Trophoblast cell (in vitro differentiated cells and primary cell): ENCODE results near the gene HMHB1.
A peak's percentile ranks its signal among the peaks of the same experiment; 100 is the strongest.

Source experiments
- DNase-seq, 2 donors: peaks; one replicate each; pipeline ENCODE4 v3.0.0-alpha.2; 2016
- H2AFZ ChIP-seq: 2 replicates; pipeline ENCODE4 v1.6.1; 2013; ENCODE audit warnings: low read length, moderate library complexity, mild to moderate bottlenecking; ENCODE audit not compliant: insufficient read depth, poor library complexity
- H2AK5ac ChIP-seq: 2 replicates; pipeline ENCODE4 v1.6.1; 2013; ENCODE audit warnings: mild to moderate bottlenecking, low read length
- H2BK120ac ChIP-seq: 2 replicates; pipeline ENCODE4 v1.6.1; 2013; ENCODE audit warnings: low read length, mild to moderate bottlenecking, moderate library complexity; ENCODE audit not compliant: insufficient read depth, poor library complexity
- H2BK12ac ChIP-seq: 2 replicates; pipeline ENCODE4 v1.6.1; 2013; ENCODE audit warnings: mild to moderate bottlenecking, low read length, moderate library complexity
- H2BK5ac ChIP-seq: 2 replicates; pipeline ENCODE4 v1.6.1; 2013; ENCODE audit warnings: low read length, low read depth, moderate library complexity, mild to moderate bottlenecking; ENCODE audit not compliant: poor library complexity
- H3K14ac ChIP-seq: 2 replicates; pipeline ENCODE4 v1.6.1; 2013; ENCODE audit warnings: mild to moderate bottlenecking, low read length
- H3K18ac ChIP-seq: 2 replicates; pipeline ENCODE4 v1.6.1; 2013; ENCODE audit warnings: mild to moderate bottlenecking, low read length
- H3K23ac ChIP-seq: 2 replicates; pipeline ENCODE4 v1.6.1; 2013; ENCODE audit warnings: low read length
- H3K27ac ChIP-seq: 2 replicates; pipeline ENCODE4 v1.5.1; 2013; ENCODE audit warnings: low read depth, mild to moderate bottlenecking, inconsistent platforms, low read length, moderate library complexity
- H3K27me3 ChIP-seq: 2 replicates; pipeline ENCODE4 v1.6.1; 2013; ENCODE audit warnings: inconsistent platforms, mild to moderate bottlenecking, low read length, moderate library complexity; ENCODE audit not compliant: insufficient read depth
- H3K36me3 ChIP-seq, 2 experiments: 1 replicate in 1 of 2; 2 replicates in 1 of 2; pipeline ENCODE4 v1.6.1; 2013; ENCODE audit warnings: low read length in 2 of 2, mild to moderate bottlenecking in 2 of 2, moderate library complexity in 1 of 2; ENCODE audit not compliant: insufficient read depth in 2 of 2, control insufficient read depth in 1 of 2
- H3K4ac ChIP-seq: 2 replicates; pipeline ENCODE4 v1.6.1; 2013; ENCODE audit warnings: low read depth, mild to moderate bottlenecking, low read length, moderate library complexity
- H3K4me1 ChIP-seq, 2 experiments: 1 replicate in 1 of 2; 2 replicates in 1 of 2; pipeline ENCODE4 v1.6.1; 2013; ENCODE audit warnings: low read length in 2 of 2, mild to moderate bottlenecking in 2 of 2, moderate library complexity in 1 of 2; ENCODE audit not compliant: insufficient read depth in 2 of 2, control insufficient read depth in 1 of 2
- H3K4me2 ChIP-seq: 2 replicates; pipeline ENCODE4 v1.6.1; 2013; ENCODE audit warnings: inconsistent platforms, mild to moderate bottlenecking, low read length, moderate library complexity
- H3K4me3 ChIP-seq: 2 replicates; pipeline ENCODE4 v1.5.1; 2013; ENCODE audit warnings: mild to moderate bottlenecking, low read depth, low read length, inconsistent platforms
- H3K79me1 ChIP-seq: one replicate; pipeline ENCODE4 v1.6.1; 2013; ENCODE audit warnings: low read length
- H3K79me2 ChIP-seq: 2 replicates; pipeline ENCODE4 v1.6.1; 2013; ENCODE audit warnings: low read length, mild to moderate bottlenecking; ENCODE audit not compliant: control insufficient read depth, insufficient read depth, poor library complexity
- H3K9ac ChIP-seq: 2 replicates; pipeline ENCODE4 v1.6.1; 2013; ENCODE audit warnings: mild to moderate bottlenecking, low read length
- H3K9me3 ChIP-seq: 2 replicates; pipeline ENCODE4 v1.6.1; 2013; ENCODE audit warnings: low read depth, mild to moderate bottlenecking, control low read depth, inconsistent platforms, low read length; ENCODE audit not compliant: insufficient read depth
- H4K12ac ChIP-seq: 2 replicates; pipeline ENCODE4 v1.6.1; 2013; ENCODE audit warnings: low read depth, mild to moderate bottlenecking, low read length, moderate library complexity
- H4K8ac ChIP-seq: 2 replicates; pipeline ENCODE4 v1.6.1; 2013; ENCODE audit warnings: low read depth, mild to moderate bottlenecking, low read length, moderate library complexity
- H4K91ac ChIP-seq: one replicate; pipeline ENCODE4 v1.6.1; 2013; ENCODE audit warnings: low read depth, mild to moderate bottlenecking, low read length, moderate library complexity
- WGBS: extraction: QIAGEN DNeasy Blood & Tissue Kit; methylation state at CpG from one replicate; pipeline ENCODE4 v1.1.7; 2013; ENCODE audit warnings: missing lambda C conversion rate; ENCODE audit not compliant: insufficient read length, insufficient coverage; ENCODE audit errors: extremely low coverage; 5-methylcytosine and 5-hydroxymethylcytosine counted together

Gene HMHB1

GRCh38 chr5:143782588-143783386 lies 29.2 kb upstream of the HMHB1 start:
- no peak overlapping the region for H3K4ac ChIP-seq
- no peaks in the 10 kb centered on the region for H3K27me3 ChIP-seq
- no peak overlapping the region for H3K4me3 ChIP-seq
- no peak overlapping the region for H4K91ac ChIP-seq
- H2AFZ ChIP-seq: no peak overlapping the region
- no peaks in the 10 kb centered on the region for H3K79me2 ChIP-seq
- no peak overlapping the region for H2BK120ac ChIP-seq
- no peak overlapping the region for H3K18ac ChIP-seq
- H3K27ac ChIP-seq: no peak overlapping the region
- no peak overlapping the region for H2BK5ac ChIP-seq
- DNase-seq: no peak
- H2AK5ac ChIP-seq: no peak overlapping the region
- H3K79me1 ChIP-seq: no peaks in the 10 kb centered on the region
- WGBS: no CpG with 5 or more reads among the region's 3 CpGs
- no peak overlapping the region for H4K12ac ChIP-seq
- H3K23ac ChIP-seq: no peak overlapping the region
- no peak overlapping the region for H3K14ac ChIP-seq
- no peak overlapping the region for H2BK12ac ChIP-seq
- no peak overlapping the region for H3K9ac ChIP-seq
- peaks cover 1% of the 10 kb centered on the region for H3K9me3 ChIP-seq
- H3K36me3 ChIP-seq: no peaks in the 10 kb centered on the region
- peaks cover 3 to 8% of the 10 kb centered on the region in 2 experiments for H3K4me1 ChIP-seq
- no peak overlapping the region for H4K8ac ChIP-seq
- H3K4me2 ChIP-seq: peak overlapping the region; percentile 4

GRCh38 chr5:143788401-143788800 lies 23.6 kb upstream of the HMHB1 start:
- no peak overlapping the region for H2AFZ ChIP-seq
- no peak overlapping the region for H3K9ac ChIP-seq
- no peak for DNase-seq
- H3K79me1 ChIP-seq: no peaks in the 10 kb centered on the region
- no peak overlapping the region for H3K27ac ChIP-seq
- no peak overlapping the region for H2BK5ac ChIP-seq
- H2AK5ac ChIP-seq: no peak overlapping the region
- no peaks in the 10 kb centered on the region for H3K36me3 ChIP-seq
- H3K9me3 ChIP-seq: no peaks in the 10 kb centered on the region
- no peak overlapping the region for H3K14ac ChIP-seq
- H4K12ac ChIP-seq: no peak overlapping the region
- H3K27me3 ChIP-seq: no peaks in the 10 kb centered on the region
- no peak overlapping the region for H3K4me2 ChIP-seq
- H3K79me2 ChIP-seq: no peaks in the 10 kb centered on the region
- no peak overlapping the region for H3K4me3 ChIP-seq
- no peaks in the 10 kb centered on the region for H3K4me1 ChIP-seq
- H2BK120ac ChIP-seq: no peak overlapping the region
- H2BK12ac ChIP-seq: no peak overlapping the region
- H4K91ac ChIP-seq: no peak overlapping the region
- WGBS: no CpG with 5 or more reads among the region's 1 CpG
- H3K4ac ChIP-seq: no peak overlapping the region
- H3K18ac ChIP-seq: no peak overlapping the region
- H4K8ac ChIP-seq: no peak overlapping the region
- H3K23ac ChIP-seq: no peak overlapping the region

GRCh38 chr5:143790457-143791112 lies 21.4 kb upstream of the HMHB1 start:
- Histone ChIP-seq H3K79me2 (no peaks in the 10 kb centered on the region), H2BK12ac (no peak overlapping the region)

DNA sequence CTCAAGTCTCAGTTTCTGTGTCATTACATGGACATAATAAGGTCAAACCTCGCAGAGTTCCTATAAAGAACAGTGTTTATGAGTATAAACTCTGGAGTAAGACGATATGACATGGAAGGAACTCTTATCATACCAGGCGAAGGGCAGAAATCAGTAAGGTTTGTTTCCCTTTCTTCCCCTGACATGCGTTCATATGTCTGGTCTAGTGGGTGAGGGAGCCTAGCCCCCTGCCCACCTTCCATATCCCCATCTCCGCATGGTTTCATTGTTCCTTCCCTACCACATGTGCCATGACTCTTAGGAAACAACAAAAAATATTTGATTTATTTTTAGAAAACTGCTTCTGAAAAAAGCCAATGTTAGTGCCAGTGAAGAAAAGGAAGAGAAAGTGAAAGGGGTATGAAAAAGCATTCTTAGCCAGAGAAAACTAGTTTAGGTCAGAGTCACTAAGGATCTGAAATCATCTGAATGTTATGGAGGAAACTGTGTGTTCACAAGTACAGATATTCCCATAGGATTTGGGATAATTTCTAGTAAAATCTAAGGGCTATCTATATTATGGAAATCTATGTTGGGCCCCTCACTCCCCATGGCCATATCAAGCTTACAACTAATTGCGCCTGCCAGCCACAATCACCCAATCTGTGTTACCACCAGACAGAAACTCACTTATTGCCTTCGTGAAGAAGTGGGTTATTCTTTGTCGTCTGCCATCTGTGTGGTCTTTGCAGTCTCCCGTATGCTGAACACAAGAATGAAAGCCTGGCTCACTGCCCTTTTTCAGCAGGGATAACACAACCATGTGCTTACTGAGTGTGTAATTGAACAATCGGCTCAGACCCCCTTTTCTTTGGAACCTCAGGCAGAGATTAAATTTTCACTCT lies 19.9 kb upstream of the HMHB1 start:
- no peak overlapping the region for H2BK12ac ChIP-seq
- DNase-seq: no peak
- no peak overlapping the region for H4K12ac ChIP-seq
- no peak overlapping the region for H3K4me3 ChIP-seq
- no peak overlapping the region for H3K18ac ChIP-seq
- no peak overlapping the region for H3K4ac ChIP-seq
- H4K91ac ChIP-seq: no peak overlapping the region
- no peaks in the 10 kb centered on the region for H3K79me1 ChIP-seq
- no peaks in the 10 kb centered on the region for H3K9me3 ChIP-seq
- no peaks in the 10 kb centered on the region for H3K4me1 ChIP-seq
- H3K79me2 ChIP-seq: no peaks in the 10 kb centered on the region
- H2AK5ac ChIP-seq: no peak overlapping the region
- no peak overlapping the region for H3K4me2 ChIP-seq
- no CpG with 5 or more reads among the region's 10 CpGs for WGBS
- no peak overlapping the region for H3K14ac ChIP-seq
- no peaks in the 10 kb centered on the region for H3K27me3 ChIP-seq
- no peak overlapping the region for H2BK120ac ChIP-seq
- H2BK5ac ChIP-seq: no peak overlapping the region
- no peak overlapping the region for H3K23ac ChIP-seq
- no peaks in the 10 kb centered on the region for H3K36me3 ChIP-seq
- no peak overlapping the region for H3K9ac ChIP-seq
- H3K27ac ChIP-seq: no peak overlapping the region
- no peak overlapping the region for H4K8ac ChIP-seq
- H2AFZ ChIP-seq: no peak overlapping the region

More at GRCh38 chr5:143790457-143791112, 21.4 kb upstream of the HMHB1 start:
- Histone ChIP-seq H3K9me3 (no peaks in the 10 kb centered on the region), H3K9ac (no peak overlapping the region), H3K23ac (no peak overlapping the region), H4K91ac (no peak overlapping the region), H3K27me3 (no peaks in the 10 kb centered on the region), H3K14ac (no peak overlapping the region), H2BK5ac (no peak overlapping the region), H2BK120ac (no peak overlapping the region), H4K8ac (no peak overlapping the region), H3K79me1 (no peaks in the 10 kb centered on the region), H3K4me2 (no peak overlapping the region), H3K27ac (no peak overlapping the region), H2AK5ac (no peak overlapping the region), H3K4me3 (no peak overlapping the region), H3K4me1 (no peaks in the 10 kb centered on the region), H2AFZ (no peak overlapping the region), H3K18ac (no peak overlapping the region), H3K4ac (no peak overlapping the region), H4K12ac (no peak overlapping the region), H3K36me3 (no peaks in the 10 kb centered on the region)
- WGBS: no CpG with 5 or more reads among the region's 2 CpGs
- no peak for DNase-seq
